ENCODE data around the gene CDA. TPM values are rescaled to one million over a fixed set of nuclear protein-coding genes. Genes with fewer than 3 reads are reported as not detected.

CDA gene
- total RNA-seq, 2 donors from 2014 or later: 0.59 TPM; not detected in 1

DNA sequence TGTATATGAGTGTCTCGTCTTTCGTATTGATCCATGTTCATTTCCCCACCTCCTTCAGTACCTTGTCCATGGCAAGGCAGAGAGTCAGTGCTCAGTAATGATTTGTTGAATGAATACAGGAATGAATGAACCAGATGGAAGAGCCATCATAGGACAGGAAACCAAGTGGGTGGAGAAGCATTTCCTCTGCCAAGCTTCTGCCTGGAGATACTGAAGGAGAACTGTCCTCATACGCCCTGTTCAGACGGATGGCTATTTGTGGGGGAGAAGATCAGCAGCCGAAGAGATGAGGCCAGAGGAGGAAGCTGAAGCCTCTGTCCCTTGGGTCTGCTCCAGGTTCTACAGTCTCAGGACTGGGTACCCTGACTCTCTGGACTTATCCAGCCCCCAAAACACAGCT is 30.7 kb upstream of the CDA start:
- TF ChIP-seq POLR2AphosphoS5 (IDR thresholded peaks at IDR 0.05) (no peak), POLR2A (IDR thresholded peaks at IDR 0.05) (no peak)
- TF ChIP-seq, protein P1, sequence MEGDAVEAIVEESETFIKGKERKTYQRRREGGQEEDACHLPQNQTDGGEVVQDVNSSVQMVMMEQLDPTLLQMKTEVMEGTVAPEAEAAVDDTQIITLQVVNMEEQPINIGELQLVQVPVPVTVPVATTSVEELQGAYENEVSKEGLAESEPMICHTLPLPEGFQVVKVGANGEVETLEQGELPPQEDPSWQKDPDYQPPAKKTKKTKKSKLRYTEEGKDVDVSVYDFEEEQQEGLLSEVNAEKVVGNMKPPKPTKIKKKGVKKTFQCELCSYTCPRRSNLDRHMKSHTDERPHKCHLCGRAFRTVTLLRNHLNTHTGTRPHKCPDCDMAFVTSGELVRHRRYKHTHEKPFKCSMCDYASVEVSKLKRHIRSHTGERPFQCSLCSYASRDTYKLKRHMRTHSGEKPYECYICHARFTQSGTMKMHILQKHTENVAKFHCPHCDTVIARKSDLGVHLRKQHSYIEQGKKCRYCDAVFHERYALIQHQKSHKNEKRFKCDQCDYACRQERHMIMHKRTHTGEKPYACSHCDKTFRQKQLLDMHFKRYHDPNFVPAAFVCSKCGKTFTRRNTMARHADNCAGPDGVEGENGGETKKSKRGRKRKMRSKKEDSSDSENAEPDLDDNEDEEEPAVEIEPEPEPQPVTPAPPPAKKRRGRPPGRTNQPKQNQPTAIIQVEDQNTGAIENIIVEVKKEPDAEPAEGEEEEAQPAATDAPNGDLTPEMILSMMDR (IDR thresholded peaks at IDR 0.05): no peak
- no peak for DNase-seq (ENCODE audit: low spot score)
- WGBS: 74% methylated on average over 5 of the region's 5 CpGs
- Histone ChIP-seq H3K36me3 (no peaks in the 10 kb centered on the region), H3K27me3 (replicated peaks; ENCODE audit: insufficient read depth) (peaks cover 16% of the 10 kb centered on the region), H3K4me3 (no peak overlapping the region), H3K9me3 (no peaks in the 10 kb centered on the region), H3K27ac (no peak overlapping the region), H3K4me1 (replicated peaks) (peaks cover under 1% of the 10 kb centered on the region)
- intact Hi-C loops (cut with DNase I): no loop called here

DNA sequence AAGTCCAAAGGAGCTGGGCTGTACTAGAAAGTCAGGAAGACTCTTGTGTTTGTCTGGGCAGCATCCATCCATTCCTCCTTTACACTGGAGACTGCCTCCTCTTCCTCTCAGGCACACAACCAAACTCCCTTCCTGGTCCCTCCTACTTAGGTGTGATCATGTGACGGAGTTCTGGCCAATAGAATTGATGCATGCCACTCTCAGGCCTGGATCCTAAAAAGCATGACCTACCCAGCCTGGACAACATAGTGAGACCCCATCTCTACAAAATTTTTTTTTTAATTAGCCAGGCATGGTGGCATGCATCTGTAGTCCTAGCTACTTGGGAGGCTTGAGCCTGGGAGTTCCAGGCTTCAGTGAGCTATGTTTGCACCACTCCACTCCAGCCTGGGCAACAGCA is 27.9 kb upstream of the CDA start:
- Histone ChIP-seq H3K4me3 (no peak overlapping the region), H3K27ac (no peak overlapping the region), H3K9me3 (no peaks in the 10 kb centered on the region), H3K36me3 (no peaks in the 10 kb centered on the region), H3K4me1 (replicated peaks) (no peaks in the 10 kb centered on the region), H3K27me3 (replicated peaks; ENCODE audit: insufficient read depth) (peaks cover 5% of the 10 kb centered on the region)
- 71% methylated on average over 1 of the region's 1 CpG for WGBS
- TF ChIP-seq POLR2AphosphoS5 (IDR thresholded peaks at IDR 0.05): no peak
- DNase-seq (ENCODE audit: low spot score): no peak
- intact Hi-C loops (cut with DNase I): no loop called here

DNA sequence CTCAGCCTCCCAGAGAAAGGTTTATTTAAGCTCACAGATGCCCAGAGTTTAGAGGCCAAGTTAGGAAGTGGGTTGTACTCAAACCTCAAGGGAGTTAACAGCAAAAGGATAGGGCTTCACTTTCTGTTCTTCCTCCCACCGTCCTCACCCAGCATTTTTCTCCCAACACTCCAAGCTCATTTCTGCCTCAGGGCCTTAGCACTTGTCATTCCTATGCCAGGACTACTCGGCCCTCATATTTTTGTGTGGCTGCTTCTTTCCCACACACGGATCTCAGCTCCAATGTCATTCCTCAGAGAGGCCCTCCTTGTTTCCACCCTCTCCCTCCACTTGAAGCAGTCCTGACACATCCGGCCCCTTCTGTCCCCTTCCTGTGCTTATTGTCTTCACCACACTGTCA is 23.7 kb upstream of the CDA start:
- TF ChIP-seq, protein P1 (IDR thresholded peaks at IDR 0.05): no peak
- TF ChIP-seq POLR2AphosphoS5 (IDR thresholded peaks at IDR 0.05) (no peak), POLR2A (IDR thresholded peaks at IDR 0.05) (no peak)
- 57% methylated on average over 4 of the region's 4 CpGs for WGBS
- no peak for DNase-seq (ENCODE audit: low spot score)

DNA sequence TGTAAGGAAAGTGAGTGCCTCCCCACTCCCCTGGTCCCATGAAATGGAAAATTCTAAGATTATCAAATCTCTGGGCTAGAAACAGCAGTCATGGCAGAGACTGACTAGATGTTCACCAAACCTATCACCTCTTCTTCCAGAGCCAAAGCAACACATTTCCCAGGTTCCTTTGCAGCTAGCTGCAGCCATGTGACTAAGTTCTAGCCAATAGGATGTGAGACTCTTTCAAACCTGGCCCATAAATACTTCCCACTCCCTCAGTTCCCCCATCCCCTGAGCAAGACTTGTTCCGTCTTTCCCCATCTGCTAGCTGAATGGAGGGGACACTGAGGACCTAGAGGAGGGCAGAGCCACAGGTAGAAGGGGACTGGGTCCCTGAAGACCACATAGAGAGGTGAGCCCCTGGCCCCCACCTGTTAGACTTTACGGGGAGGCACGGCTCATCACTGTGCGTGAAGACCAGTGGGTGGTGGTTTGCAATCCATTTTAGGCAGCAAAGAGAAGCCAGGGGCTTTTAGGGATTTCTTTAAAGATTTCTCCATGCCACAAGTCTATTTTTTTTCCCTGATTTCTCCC is 19.3 kb upstream of the CDA start:
- no peaks in the 10 kb centered on the region for H3K9me3 ChIP-seq
- no peak for DNase-seq (ENCODE audit: low spot score)
- no peak overlapping the region for H3K27ac ChIP-seq
- H3K4me3 ChIP-seq: no peak overlapping the region
- intact Hi-C loops (cut with DNase I): no loop called here
- no peaks in the 10 kb centered on the region for H3K4me1 ChIP-seq (replicated peaks)
- TF ChIP-seq, protein P1 (IDR thresholded peaks at IDR 0.05): no peak
- TF ChIP-seq POLR2AphosphoS5 (IDR thresholded peaks at IDR 0.05): no peak
- no peak for TF ChIP-seq POLR2A (IDR thresholded peaks at IDR 0.05)
- H3K27me3 ChIP-seq (replicated peaks; ENCODE audit: insufficient read depth): peaks cover 3% of the 10 kb centered on the region
- 74% methylated on average over 4 of the region's 4 CpGs for WGBS
- H3K36me3 ChIP-seq: no peaks in the 10 kb centered on the region

More for the DNA sequence above, 23.7 kb upstream of the CDA start:
- H3K4me3 ChIP-seq: no peak overlapping the region
- no peaks in the 10 kb centered on the region for H3K9me3 ChIP-seq
- no peaks in the 10 kb centered on the region for H3K36me3 ChIP-seq
- intact Hi-C loops (cut with DNase I): no loop called here
- no peaks in the 10 kb centered on the region for H3K4me1 ChIP-seq (replicated peaks)
- peaks cover 2% of the 10 kb centered on the region for H3K27me3 ChIP-seq (replicated peaks; ENCODE audit: insufficient read depth)
- no peak overlapping the region for H3K27ac ChIP-seq

DNA sequence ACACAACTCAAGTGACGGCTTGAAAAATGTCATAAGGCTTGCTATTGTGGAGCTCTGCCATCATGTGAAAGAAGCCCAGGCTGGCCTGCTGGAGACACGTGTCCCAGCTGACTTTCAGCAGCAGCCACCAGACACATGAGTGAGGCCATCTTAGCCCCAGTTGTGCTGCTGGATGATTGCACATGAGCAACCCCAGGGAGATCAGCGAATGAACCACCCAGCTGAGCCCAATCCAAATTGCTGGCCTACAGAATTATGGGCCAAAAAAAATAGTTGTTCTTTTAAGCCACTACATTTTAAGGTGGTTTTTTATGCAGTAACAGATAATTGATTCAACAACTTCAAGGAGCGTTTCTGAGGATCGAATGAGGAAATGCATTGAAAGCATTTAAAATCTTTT is 17.5 kb upstream of the CDA start:
- intact Hi-C loops (cut with DNase I): no loop called here
- Histone ChIP-seq H3K27ac (no peak overlapping the region), H3K4me3 (no peak overlapping the region), H3K9me3 (no peaks in the 10 kb centered on the region), H3K4me1 (replicated peaks) (no peaks in the 10 kb centered on the region), H3K36me3 (no peaks in the 10 kb centered on the region), H3K27me3 (replicated peaks; ENCODE audit: insufficient read depth) (peaks cover 4% of the 10 kb centered on the region)
- DNase-seq (ENCODE audit: low spot score): no peak
- WGBS: 81% methylated on average over 5 of the region's 5 CpGs
- TF ChIP-seq, protein P1 (IDR thresholded peaks at IDR 0.05): no peak
- TF ChIP-seq POLR2AphosphoS5 (IDR thresholded peaks at IDR 0.05): no peak
- TF ChIP-seq POLR2A (IDR thresholded peaks at IDR 0.05): no peak
